ENCODE results near the gene SLC39A2. TPM values are rescaled to one million over a fixed set of nuclear protein-coding genes. Genes with fewer than 3 reads are reported as not detected.

SLC39A2 gene
- total and polyA plus RNA-seq, 9 of the 15 experiments (the other 6 are each of a cell fraction or from before 2014, with no cell fraction given), result 0.06 to 0.09 TPM; not detected in 7

DNA sequence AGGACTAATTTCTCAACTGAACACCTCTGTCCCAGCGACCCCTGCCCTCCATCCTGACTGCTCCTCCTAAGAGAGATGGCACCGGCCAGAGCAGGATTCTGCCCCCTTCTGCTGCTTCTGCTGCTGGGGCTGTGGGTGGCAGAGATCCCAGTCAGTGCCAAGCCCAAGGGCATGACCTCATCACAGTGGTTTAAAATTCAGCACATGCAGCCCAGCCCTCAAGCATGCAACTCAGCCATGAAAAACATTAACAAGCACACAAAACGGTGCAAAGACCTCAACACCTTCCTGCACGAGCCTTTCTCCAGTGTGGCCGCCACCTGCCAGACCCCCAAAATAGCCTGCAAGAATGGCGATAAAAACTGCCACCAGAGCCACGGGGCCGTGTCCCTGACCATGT is 43.8 kb downstream of the SLC39A2 start:
- no peak for TF ChIP-seq POLR2G (IDR thresholded peaks at IDR 0.05; ENCODE audit: low read depth, low read length)
- TF ChIP-seq, protein P1, sequence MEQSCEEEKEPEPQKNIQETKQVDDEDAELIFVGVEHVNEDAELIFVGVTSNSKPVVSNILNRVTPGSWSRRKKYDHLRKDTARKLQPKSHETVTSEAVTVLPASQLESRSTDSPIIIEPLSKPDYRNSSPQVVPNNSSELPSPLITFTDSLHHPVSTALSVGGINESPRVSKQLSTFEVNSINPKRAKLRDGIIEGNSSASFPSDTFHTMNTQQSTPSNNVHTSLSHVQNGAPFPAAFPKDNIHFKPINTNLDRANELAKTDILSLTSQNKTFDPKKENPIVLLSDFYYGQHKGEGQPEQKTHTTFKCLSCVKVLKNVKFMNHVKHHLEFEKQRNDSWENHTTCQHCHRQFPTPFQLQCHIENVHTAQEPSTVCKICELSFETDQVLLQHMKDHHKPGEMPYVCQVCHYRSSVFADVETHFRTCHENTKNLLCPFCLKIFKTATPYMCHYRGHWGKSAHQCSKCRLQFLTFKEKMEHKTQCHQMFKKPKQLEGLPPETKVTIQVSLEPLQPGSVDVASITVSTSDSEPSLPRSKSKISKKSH (CRISPR knock-in tag; IDR thresholded peaks at IDR 0.05), result no peak
- TF ChIP-seq KAT7 (CRISPR knock-in tag; IDR thresholded peaks at IDR 0.05; ENCODE audit: borderline replicate concordance), result no peak
- TF ChIP-seq ZZZ3 (IDR thresholded peaks at IDR 0.05), result no peak
- no peak for TF ChIP-seq NR2C1 (IDR thresholded peaks at IDR 0.05)
- TF ChIP-seq NR2C1 (tag; IDR thresholded peaks at IDR 0.05), result no peak
- TF ChIP-seq NELFE (IDR thresholded peaks at IDR 0.05; ENCODE audit: insufficient read depth, insufficient read length), result no peak
- TF ChIP-seq, protein P2, sequence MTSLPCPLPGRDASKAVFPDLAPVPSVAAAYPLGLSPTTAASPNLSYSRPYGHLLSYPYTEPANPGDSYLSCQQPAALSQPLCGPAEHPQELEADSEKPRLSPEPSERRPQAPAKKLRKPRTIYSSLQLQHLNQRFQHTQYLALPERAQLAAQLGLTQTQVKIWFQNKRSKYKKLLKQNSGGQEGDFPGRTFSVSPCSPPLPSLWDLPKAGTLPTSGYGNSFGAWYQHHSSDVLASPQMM (CRISPR knock-in tag; IDR thresholded peaks at IDR 0.05), result no peak
- TF ChIP-seq ZNF324 (CRISPR knock-in tag; IDR thresholded peaks at IDR 0.05), result no peak
- no peak for TF ChIP-seq ZNF436 (CRISPR knock-in tag; IDR thresholded peaks at IDR 0.05)
- no peak for TF ChIP-seq TGIF2 (CRISPR knock-in tag; IDR thresholded peaks at IDR 0.05)
- no peak for TF ChIP-seq RBM22 (IDR thresholded peaks at IDR 0.05; ENCODE audit: low read depth, low read length, poor library complexity, severe bottlenecking)
- Histone ChIP-seq H3K9me3 (replicated peaks; ENCODE audit: control insufficient read depth, insufficient read depth, low read depth, low read length) (no peaks in the 10 kb centered on the region), H4K20me1 (replicated peaks; ENCODE audit: control insufficient read depth, insufficient read depth, low read length) (no peaks in the 10 kb centered on the region), H3K4me1 (replicated peaks in 1 of 2; ENCODE audit: control insufficient read depth in 2 of 2, insufficient read depth in 2 of 2, low read length in 2 of 2) (peaks cover 5 to 25% of the 10 kb centered on the region in 2 experiments; a peak in 4 of 5 replicates), H3K4me2 (ENCODE audit: insufficient read depth, low read length) (no peak overlapping the region), H3K4me3 (no peak overlapping the region), H3K36me3 (ENCODE audit: control insufficient read depth, insufficient read depth, low read length) (no peaks in the 10 kb centered on the region), H3K79me2 (ENCODE audit: control insufficient read depth, insufficient read depth, low read length) (no peaks in the 10 kb centered on the region), H3K9me1 (ENCODE audit: control insufficient read depth, insufficient read depth, low read length) (no peaks in the 10 kb centered on the region), H3K9ac (ENCODE audit: insufficient read depth in 1 of 2, low read depth in 2 of 2, low read length in 2 of 2) (no peak overlapping the region), H3K27ac (ENCODE audit: extremely low read depth, low read depth, low read length) (no peak overlapping the region), H2AFZ (ENCODE audit: low read depth, low read length) (no peak overlapping the region), H3K27me3 (ENCODE audit: control insufficient read depth in 2 of 2, insufficient read depth in 2 of 2, low read length in 2 of 2) (no peaks in the 10 kb centered on the region)
- no peak for DNase-seq (ENCODE audit: extremely low read depth in 1 of 4, low spot score in 3 of 4)
- WGBS (ENCODE audit: insufficient coverage, low coverage, missing lambda C conversion rate), result 48% methylated on average over 8 of the region's 8 CpGs
- intact Hi-C loops (cut with micrococcal nuclease), result loop anchor here (5.0 kb wide), 1 partner anchor 186 kb away; no protein-coding TSS in a partner anchor
- ATAC-seq, result no peak
- in situ Hi-C loops (cut with MboI), result no loop called here
- ChIA-PET POLR2A (interaction anchor here (0.7 kb wide), 1 partner anchor 28 kb away, joined by 3 read pairs; no protein-coding TSS in a partner anchor), CTCF (ENCODE audit: low intra/inter-chr PET ratio) (no interaction called here)
- no TSS peak for BruUV-seq (replicated peaks)
- FAIRE-seq, result no peak

Data from K562 (cell line).